UCSD-AML1 (cell line): ENCODE measurements around the gene CHMP3.
"Not testable (repeated sequence)": the region's sequence is repeated elsewhere in the genome, so short reads cannot be mapped to it uniquely, and the experiment has no call there.

Experiments used
- DNase-seq: peaks from one replicate; lab custom pipeline; 2025; ENCODE audit not compliant: unreplicated experiment; lab: John Stamatoyannopoulos, UW

CHMP3 gene

DNA sequence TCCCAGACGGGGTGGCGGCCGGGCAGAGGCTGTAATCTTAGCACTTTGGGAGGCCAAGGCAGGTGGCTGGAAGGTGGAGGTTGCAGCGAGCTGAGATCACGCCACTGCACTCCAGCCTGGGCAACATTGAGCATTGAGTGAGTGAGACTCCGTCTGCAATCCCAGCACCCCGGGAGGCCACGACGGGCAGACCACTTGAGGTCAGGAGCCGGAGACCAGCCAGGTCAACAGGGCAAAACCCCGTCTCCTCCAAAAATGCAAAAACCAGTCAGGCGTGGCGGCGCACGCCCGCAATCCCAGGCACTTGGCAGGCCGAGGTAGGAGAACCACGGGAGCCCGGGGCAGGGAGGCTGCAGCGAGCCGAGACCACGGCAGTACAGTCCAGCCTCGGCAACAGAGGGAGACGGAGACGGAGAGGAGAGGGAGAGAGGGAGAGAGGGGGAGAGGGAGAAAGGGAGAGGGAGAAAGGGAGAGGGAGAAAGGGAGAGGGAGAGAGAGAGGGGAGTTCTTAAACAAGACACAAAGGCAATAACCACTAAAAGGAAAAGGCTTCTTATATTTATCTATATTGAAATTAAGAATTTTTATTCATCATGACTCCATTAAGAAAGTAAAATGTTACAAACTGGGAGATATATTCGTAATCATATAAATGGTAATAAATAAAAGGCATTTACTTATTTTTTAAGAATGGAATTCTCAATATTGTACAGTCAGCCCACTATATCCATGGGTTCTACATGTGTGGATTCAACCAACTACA is 13.1 kb downstream of the CHMP3 start:
- not testable (repeated sequence) for DNase-seq

DNA sequence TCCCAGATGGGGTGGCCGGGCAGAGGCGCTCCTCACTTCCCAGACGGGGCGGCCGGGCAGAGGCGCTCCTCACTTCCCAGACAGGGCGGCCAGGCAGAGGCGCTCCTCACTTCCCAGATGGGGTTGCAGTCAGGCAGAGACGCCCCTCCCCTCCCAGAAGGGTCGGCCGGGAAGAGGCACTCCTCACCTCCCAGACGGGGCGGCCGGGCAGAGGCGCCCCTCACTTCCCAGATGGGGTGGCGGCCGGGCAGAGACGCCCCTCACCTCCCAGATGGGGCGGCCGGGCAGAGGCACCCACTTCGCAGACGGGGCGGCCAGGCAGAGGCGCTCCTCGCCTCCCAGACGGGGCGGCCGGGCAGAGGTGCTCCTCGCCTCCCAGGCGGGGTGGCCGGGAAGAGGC is 13.8 kb downstream of the CHMP3 start:
- DNase-seq = not testable (repeated sequence)

DNA sequence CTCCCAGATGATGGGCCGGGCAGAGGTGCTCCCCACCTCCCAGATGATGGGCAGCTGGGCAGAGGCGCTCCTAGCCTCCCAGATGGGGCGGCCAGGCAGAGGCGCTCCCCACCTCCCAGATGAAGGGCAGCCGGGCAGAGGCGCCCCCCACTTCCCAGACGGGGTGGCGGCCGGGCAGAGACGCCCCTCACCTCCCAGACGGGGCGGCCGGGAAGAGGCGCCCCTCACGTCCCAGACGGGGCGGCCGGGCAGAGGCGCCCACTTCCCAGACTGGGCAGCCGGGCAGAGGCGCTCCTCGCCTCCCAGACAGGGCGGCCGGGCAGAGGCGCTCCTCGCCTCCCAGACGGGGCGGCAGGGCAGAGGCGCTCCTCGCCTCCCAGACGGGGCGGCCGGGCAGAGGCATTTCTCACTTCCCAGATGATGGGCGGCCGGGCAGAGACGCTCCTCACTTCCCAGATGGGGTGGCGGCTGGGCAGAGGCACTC is 14.3 kb downstream of the CHMP3 start:
- DNase-seq = not testable (repeated sequence)

DNA sequence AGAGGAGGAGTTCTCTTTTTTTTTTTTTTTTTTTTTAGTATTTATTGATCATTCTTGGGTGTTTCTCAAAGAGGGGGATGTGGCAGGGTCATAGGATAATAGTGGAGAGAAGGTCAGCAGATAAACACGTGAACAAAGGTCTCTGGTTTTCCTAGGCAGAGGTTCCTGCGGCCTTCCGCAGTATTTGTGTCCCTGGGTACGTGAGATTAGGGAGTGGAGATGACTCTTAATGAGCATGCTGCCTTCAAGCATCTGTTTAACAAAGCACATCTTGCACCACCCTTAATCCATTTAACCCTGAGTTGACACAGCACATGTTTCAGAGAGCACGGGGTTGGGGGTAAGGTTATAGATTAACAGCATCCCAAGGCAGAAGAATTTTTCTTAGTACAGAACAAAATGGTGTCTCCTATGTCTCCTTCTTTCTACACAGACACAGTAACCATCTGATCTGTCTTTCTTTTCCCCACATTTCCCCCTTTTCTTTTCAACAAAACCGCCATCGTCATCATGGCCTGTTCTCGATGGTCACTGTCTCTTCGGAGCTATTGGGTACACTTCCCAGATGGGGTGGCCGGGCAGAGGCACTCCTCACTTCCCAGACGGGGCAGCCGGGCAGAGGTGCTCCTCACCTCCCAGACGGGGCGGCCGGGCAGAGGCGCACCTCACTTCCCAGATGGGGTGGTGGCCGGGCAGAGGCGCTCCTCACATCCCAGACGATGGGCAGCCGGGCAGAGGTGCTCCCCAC is 14.9 kb downstream of the CHMP3 start:
- DNase-seq = not testable (repeated sequence)

DNA sequence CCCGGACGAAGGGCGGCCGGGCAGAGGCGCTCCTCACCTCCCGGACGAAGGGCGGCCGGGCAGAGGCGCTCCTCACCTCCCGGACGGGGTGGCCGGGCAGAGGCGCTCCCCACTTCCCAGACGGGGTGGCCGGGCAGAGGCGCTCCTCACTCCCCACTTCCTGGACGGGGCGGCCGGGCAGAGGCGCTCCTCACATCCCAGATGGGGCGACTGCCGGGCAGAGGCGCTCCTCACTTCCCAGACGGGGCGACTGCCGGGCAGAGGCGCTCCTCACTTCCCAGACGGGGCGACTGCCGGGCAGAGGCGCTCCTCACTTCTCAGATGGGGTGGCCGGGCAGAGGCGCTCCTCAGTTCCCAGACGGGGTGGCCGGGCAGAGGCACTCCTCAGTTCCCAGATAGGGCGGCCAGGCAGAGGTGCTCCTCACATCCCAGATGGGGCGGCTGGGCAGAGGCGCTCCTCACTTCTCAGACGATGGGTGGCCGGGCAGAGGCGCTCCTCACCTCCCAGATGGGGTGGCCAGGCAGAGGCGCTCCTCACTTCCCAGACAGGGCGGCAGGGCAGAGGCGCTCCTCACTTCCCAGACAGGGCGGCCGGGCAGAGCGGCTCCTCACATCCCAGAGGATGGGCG is 17.8 kb downstream of the CHMP3 start:
- not testable (repeated sequence) for DNase-seq

DNA sequence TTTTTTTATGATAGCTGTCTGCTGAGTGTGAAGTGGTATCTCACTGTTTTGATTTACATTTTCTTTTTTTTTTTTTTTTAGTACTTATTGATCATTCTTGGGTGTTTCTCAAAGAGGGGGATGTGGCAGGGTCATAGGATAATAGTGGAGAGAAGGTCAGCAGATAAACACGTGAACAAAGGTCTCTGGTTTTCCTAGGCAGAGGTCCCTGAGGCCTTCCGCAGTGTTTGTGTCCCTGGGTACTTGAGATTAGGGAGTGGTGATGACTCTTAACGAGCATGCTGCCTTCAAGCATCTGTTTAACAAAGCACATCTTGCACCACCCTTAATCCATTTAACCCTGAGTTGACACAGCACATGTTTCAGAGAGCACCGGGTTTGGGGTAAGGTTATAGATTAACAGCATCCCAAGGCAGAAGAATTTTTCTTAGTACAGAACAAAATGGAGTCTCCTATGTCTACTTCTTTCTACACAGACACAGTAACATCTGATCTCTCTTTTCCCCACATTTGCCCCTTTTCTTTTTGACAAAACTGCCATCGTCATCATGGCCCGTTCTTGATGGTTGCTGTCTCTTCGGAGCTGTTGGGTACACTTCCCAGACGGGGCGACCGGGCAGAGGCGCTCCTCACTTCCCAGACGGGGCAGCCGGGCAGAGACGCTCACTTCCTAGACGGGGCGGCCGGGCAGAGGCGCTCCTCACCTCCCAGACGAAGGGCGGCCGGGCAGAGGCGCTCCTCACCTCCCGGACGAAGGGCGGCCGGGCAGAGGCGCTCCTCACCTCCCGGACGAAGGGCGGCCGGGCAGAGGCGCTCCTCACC is 18.8 kb downstream of the CHMP3 start:
- DNase-seq = not testable (repeated sequence)

DNA sequence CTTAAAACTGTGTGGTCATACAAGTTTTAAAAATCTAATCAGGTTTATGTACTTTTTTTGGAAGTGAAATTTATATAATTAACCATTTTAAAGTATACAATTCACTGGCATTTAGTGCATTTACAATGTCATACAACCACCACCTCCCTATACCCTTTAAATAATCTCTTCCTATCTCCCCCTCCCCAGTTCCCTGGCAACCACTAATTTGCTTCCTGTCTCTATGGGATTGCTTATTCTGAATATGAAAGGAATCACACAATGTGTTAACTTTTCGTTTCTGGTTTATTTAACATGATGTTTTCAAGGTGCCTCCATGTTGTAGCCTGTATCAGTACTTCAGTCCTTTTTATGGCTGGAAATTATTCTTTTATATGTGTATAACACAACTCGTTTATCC is 19.4 kb downstream of the CHMP3 start:
- no peak for DNase-seq

DNA sequence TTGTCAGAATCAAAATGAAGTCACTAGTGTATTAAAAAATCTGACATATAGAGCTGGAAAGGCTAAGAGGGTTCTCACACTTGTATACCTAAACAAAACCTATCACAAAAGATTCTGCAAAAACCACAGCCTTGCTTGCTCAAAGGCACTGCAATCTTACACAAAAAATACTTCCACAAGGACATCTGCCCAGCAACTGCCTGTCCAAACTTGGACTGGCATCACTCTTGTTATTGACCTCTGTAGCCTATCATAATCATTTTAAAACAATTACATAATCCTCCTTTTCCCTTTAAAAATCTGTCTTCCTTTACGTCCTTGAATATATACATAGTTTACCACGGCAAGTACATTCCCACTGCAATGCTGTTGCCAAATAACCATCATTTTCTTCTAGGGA is 19.9 kb downstream of the CHMP3 start:
- DNase-seq = no peak

DNA sequence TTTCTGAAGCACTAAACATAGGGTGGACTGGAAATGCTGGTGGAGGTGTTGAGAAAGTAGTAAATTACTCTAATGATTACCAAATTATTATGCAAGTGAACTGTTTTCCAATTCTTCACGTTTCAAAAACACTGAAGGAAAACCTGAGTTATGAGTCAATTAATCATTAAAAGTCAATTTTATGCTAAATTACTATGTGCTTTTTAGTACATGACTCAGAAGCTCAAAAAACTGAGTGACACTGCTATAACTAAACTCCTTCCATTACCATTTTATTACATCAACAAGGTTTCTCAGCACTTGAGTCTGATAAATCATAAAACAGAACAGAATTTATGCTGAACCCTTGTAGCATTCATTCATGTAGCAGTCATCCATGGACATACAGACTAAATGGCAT is 20.4 kb downstream of the CHMP3 start:
- no peak for DNase-seq

DNA sequence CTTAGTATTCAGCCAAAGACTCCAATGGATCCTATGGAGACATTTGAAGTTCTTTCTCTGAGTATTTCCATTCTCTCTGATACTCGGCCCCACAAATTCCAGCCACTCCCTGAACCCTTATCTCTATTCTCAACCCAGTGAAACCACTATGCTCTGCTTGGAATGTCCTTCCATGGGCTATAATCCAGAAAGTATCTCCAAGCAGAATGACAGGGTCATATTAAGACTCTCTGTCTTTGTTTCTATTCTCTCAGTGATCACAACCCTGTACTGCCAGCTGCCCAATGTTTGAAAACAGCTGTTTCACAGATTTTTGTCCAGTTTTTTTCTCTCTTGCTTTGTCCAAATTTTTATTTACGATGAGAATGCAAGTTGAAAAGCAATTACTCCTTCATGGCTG is 21.9 kb downstream of the CHMP3 start:
- DNase-seq = no peak

DNA sequence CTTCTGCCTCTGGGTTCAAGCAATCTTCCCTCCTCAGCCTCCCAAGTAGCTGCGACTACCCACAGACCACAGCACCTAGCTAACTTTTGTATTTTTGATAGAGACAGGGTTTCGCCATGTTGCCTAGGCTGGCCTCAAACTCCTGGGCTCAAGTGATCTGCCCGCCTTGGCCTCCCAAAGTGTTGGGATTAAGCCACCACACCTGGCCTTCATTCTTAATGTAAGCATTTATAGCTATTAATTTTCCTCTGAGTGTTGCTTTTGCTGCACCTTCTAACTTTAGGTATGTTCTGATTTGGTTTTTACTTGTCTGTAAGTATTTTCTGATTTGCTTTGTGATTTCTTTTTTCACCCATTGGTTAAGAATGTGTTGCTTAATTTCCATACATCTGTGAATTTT is 29.7 kb downstream of the CHMP3 start:
- DNase-seq = no peak

DNA sequence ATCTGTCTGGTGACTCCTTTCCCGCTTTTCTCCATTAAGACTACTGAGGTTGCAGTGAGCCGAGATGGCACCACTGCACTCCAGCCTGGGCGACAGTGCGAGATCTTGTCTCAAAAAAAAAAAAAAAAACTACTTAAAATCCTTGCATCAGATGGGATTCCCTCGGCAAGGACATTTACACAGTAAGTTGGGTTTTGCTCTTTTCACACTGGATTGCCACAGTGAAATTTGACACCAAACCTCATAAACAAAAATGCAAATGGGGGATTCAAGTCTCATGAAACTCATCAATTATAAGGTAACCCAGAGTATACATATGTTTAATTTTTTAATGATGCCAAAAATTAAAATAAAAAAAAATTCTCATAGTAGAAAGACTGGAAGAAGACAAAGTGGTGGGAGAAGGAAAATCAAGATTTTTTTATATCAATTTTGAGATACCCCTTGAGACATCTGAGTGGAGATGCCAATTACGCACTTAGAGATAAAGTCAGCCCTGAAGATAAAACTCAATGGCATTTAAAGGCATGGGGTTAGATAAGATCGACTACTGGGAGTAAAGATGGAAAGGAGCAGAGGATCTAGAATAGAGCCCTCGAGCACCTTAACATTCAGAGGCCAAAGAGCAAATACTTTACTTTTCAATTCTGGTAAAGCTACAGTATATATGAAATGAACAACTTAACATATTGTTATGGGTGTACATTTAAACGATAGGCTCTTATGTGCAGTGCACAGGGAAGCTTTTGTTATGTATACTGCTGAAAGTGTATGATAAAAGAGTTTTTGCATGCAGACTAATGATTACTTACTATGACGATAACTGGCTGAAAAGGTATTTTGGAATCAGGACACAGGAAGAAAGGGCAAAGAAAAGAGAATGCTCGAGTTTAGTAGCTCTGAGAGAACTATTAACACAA is 37.6 kb downstream of the CHMP3 start:
- no peak for DNase-seq

DNA sequence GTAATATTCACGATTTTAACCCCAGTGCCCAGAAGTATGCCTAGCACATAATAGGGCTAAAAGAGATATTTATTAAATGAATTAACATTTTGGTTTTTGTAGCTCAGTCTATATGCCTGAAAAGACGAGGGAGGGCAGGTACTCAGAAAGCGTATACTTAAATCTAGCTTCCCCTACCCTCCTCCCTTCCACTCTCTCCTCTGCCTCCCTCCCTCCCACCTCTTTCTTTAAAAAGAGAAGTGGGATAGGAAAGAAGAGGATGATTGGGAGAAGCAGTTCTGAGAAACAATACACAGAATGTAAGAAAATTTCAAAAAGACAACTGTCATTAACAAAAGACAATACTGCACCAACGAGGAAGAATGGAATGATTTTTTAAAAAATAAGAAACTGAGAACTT is 39.8 kb downstream of the CHMP3 start:
- DNase-seq = no peak

DNA sequence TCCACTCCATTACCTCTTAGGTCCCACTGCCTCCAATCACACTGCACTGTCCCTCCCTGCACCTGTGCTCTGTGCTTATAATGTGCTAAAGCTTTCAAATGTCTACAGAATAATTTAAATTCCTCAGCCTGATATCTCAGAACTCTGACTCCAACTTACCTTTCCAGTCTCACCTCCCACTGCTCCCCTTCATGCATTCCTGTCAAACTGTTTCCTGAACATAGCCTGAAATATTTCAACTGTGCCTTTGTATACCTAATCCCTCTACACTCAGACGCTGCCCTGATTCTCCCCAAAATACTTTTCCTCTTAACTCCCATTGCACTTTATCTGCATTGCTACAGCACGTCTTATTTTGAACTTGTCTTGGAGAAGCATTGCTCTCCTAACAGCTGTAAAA is 40.5 kb downstream of the CHMP3 start:
- DNase-seq = no peak

DNA sequence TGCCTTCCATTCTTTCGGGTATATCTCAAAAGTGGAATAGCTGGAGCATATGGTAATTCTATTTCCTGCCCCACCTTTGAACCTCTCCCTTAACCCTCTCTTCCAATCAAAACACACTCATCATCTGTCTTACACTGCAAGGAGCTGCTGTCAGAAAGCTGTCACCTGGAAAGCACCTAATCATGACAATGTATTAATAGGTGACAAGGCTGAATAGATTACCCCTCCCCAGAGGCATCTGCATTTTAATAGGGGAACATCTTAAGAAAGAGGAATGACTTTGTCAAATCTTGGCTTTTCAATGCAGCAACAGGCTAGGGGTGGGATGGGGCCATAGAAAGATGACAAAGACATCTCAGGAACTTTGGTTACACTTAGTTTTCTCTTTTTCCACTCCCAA is 41.3 kb downstream of the CHMP3 start:
- no peak for DNase-seq

DNA sequence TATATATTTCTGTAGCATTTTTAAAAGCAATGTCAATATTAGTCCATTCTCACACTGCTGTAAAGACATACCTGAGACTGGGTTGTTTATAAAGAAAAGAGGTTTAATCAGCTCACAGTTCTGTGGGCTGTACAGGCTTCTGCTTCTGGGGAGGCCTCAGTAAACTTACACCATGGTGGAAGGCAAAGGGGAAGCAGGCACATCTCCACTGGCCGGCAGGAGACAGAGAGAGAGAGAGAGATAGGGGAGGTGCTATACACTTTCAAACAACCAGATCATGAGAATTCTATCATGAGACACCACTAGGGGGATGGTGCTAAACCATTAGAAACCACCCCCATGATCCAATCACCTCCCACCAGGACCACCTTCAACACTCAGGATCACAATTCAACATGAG is 43.1 kb downstream of the CHMP3 start:
- no peak for DNase-seq

DNA sequence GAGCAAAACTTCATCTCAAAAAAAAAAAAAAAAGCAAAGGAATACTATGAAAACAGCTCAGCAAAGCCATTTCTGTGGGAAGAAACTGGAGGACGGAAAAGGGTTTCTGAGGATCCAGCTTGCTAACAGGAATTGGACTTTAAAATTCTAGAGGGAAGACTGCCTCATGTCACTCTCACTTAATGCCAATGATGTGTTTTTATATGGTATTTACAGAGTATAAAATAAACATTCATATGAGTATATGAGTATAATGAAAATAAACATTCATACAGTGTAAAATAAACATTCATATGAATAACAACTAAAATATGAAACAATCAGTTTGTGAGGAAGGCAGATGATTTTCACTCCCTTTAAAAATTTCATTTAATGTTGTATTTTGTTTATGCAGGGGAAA is 43.9 kb downstream of the CHMP3 start:
- no peak for DNase-seq

DNA sequence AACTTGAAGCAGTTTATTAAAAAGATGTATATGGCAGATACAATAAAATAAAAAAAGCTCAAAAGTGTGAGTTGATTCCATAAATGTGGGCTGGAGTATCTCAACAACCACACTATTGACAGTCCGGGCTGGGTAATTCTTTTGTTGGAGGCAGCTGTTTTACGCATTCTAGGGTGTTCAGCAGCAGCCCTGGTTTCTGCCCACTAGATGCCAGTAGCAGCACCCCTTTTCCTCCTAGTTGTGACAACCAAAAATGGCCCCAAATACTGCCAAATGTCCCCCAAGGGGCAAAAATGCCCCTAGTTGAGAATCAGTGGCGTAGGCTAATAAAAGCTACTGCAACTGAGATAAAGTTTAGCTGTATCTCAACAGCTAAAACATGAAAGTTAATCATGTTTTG is 44.8 kb downstream of the CHMP3 start:
- DNase-seq = peak; percentile 14

DNA sequence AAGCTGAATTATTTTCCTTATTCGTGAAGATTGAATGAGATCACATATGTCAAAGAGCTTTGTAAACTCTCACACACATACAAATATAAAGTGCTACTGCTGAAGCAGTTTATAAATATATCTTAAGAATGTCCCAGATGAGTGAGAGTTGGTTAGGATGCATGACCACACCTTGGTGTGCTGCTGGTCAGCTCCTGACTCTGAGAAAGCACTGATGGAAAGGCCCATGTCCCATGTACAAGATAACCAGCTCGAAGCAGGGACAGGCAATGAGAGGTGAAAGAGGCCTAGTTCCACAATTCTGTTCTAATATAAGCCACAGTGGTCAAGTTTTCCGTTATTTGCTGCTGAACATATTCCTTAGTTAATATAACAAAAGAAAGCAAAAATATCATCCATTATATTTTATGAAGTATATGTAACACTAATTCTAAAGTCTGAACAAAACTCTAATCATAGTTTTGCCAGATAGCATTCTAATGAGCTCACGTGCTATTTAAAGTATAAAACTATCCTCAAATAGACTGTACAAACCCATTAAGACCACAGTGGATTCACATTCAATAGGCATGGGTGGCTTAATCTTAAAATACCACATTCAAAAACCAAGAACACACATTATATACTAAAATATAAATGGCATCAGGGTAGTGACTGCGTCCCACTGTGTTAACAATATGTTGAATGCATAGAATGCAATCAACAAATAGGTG is 49.1 kb downstream of the CHMP3 start:
- no peak for DNase-seq
